Heart left ventricle (tissue), 16 donors: ENCODE results near the gene CDH6. TPM values are rescaled to one million over a fixed set of nuclear protein-coding genes. Genes with fewer than 3 reads are reported as not detected.

ENCODE experiments used
- ATAC-seq, 4 donors: fragments of 200-7000 bp; cut with Tn5 transposase; one replicate each; pipeline ENCODE4 v1.9.1; 2020 to 2022; ENCODE audit warnings: moderate library complexity in 4 of 4, mild to moderate bottlenecking in 3 of 4, moderate number of reproducible peaks in 1 of 4
- DNase-seq, 5 donors: peaks; one replicate each; pipeline ENCODE4 v3.0.0-alpha.2; 2020
- H3K27ac ChIP-seq, 12 donors: fragments of 200-600 bp; sonication (generic) in 4 of 12; one replicate each; pipeline versions ENCODE4 v1.5.0 to v1.8.0; 2016 to 2022; ENCODE audit warnings: mild to moderate bottlenecking in 2 of 12
- H3K27me3 ChIP-seq, 9 donors: fragments of 200-600 bp; sonication (generic) in 2 of 9; one replicate each; pipeline versions ENCODE4 v1.5.1 to v1.8.0; 2016 to 2022; ENCODE audit warnings: mild to moderate bottlenecking in 3 of 9
- H3K36me3 ChIP-seq, 9 donors: fragments of 200-600 bp; sonication (generic) in 2 of 9; one replicate each; pipeline versions ENCODE4 v1.5.0 to v1.8.0; 2018 to 2022; ENCODE audit warnings: mild to moderate bottlenecking in 2 of 9
- H3K4me1 ChIP-seq, 12 donors: fragments of 200-600 bp; sonication (generic) in 4 of 12; one replicate each; pipeline versions ENCODE4 v1.5.0 to v1.8.0; 2016 to 2022; ENCODE audit warnings: mild to moderate bottlenecking in 3 of 12
- H3K4me3 ChIP-seq, 12 donors: fragments of 200-600 bp; sonication (generic) in 4 of 12; one replicate each; pipeline versions ENCODE4 v1.5.0 to v1.8.0; 2017 to 2022; ENCODE audit warnings: mild to moderate bottlenecking in 9 of 12, moderate library complexity in 4 of 12
- H3K9me3 ChIP-seq, 12 donors: fragments of 200-600 bp; sonication (generic) in 4 of 12; one replicate each; pipeline versions ENCODE4 v1.5.0 to v1.8.0; 2016 to 2022; ENCODE audit warnings: mild to moderate bottlenecking in 1 of 12
- CTCF ChIP-seq, 12 donors: fragments of 200-600 bp; sonication (generic) in 4 of 12; IDR thresholded peaks; one replicate each; pipeline versions ENCODE4 v1.5.0 to v1.8.0; 2018 to 2022; ENCODE audit warnings: antibody characterized with exemption in 12 of 12, mild to moderate bottlenecking in 5 of 12
- POLR2A ChIP-seq, 2 donors: fragments of 450-650 bp; IDR thresholded peaks; one replicate each; pipeline ENCODE4 v1.6.1; 2017; ENCODE audit warnings: antibody characterized with exemption in 2 of 2, mild to moderate bottlenecking in 2 of 2, moderate library complexity in 2 of 2
- WGBS, 4 donors: extraction: QIAGEN DNeasy Blood & Tissue Kit in 2 of 4; methylation state at CpG; one replicate each; pipeline versions ENCODE4 v1.1.5 to v1.1.7; 2013 to 2018; 5-methylcytosine and 5-hydroxymethylcytosine counted together
- intact Hi-C, 10 donors: fragments of 100-400 bp; cut with DNase I; formaldehyde crosslinking; loops; one replicate each; pipeline versions ENCODE4 v1.11.1 to v1.14.2; 2022
- polyA plus RNA-seq, 2 donors: library from polyadenylated mRNA; stranded (reverse); fragments of 200-250 nt; gene quantifications; one replicate each; pipeline ENCODE4 v1.2.3, GENCODE V29; 2013
- total RNA-seq, 9 donors: library from RNA; depleted of rRNA in 2 of 9; stranded (reverse); fragments of >200 nt in 2 of 9; fragmentation: NEBNext Ultra II Directional in 3 of 9; extraction: Animal tissue kit (Norgen Biotek cat#: 25700) in 3 of 9; gene quantifications; one replicate each; pipeline versions ENCODE4 v1.1.0 to v1.2.4, GENCODE V29; 2016 to 2023
- donor health status: ischemic (EF 13 %, LVEDD 7.1; RV severe dilation, severe dysfunction).
- donor health status: healthy with polysubstance abuse.
- donor health status: DM: no; HTN: yes; CAD: no.
- donor health status: DM: no; HTN: no; CAD: no.
- donor health status: ischemic (EF 25% LVEDD 6.9; RV normal size, moderate dysfunction).
- donor health status: ischemic (EF 25% LVEDD 5.7; RV mildly dilated, moderate dysfunction).
- donor health status: healthy.
- donor health status: DM: yes; HTN: yes; CAD: no.
- donor health status: ischemic (EF 35%, LVEDD 5.7; RV mildly dilated, moderate dysfunction).
- donor health status: nonischemic (EF 11% LVEDD 7.7; RV severe dilation, severe dysfunction).
- donor health status: DM: yes; HTN: yes; CAD: no.
- donor health status: PGD.
- donor health status: ischemic (EF 29% LVEDD 5.4; RV normal size, mild dysfunction).
- donor health status: nonischemic (EF 23%, LVEDD 6.1; RV moderate dilation, normal function).

The CDH6 gene
- total and polyA plus RNA-seq, 11 donors: 0.83 to 5.4 (median 3.1) TPM

GRCh38 chr5:31221001-31221400 lies 27.5 kb downstream of the CDH6 start:
- no peaks in the 10 kb centered on the region for H3K36me3 ChIP-seq

GRCh38 chr5:31225118-31225517 lies 31.6 kb downstream of the CDH6 start:
- intact Hi-C loops: loop anchor here in 1 of 10 donors (5.0 kb wide), 1 partner anchor 33 kb away; the partner anchor contains the start of gene CDH6
- 72 to 80% (median 74%) methylated on average over 5 of the region's 5 CpGs for WGBS, 4 donors
- TF ChIP-seq POLR2A (IDR thresholded peaks at IDR 0.05): no peak
- no peak for TF ChIP-seq CTCF (IDR thresholded peaks at IDR 0.05)
- peak in 1 of 4 donors; percentile 55 for ATAC-seq
- H3K36me3 ChIP-seq: no peaks in the 10 kb centered on the region
- peak overlapping the region in 2 of 12 donors; percentile 43 to 74 for H3K27ac ChIP-seq
- no peak overlapping the region for H3K4me3 ChIP-seq
- H3K4me1 ChIP-seq: peaks cover 0 to 16% (median 2%) of the 10 kb centered on the region in 12 donors
- no peaks in the 10 kb centered on the region for H3K27me3 ChIP-seq
- H3K9me3 ChIP-seq: no peaks in the 10 kb centered on the region
- no peak for DNase-seq

More at GRCh38 chr5:31221001-31221400, 27.5 kb downstream of the CDH6 start:
- DNase-seq: no peak
- intact Hi-C loops: no loop called here
- peaks cover 0 to 3% (median 0%) of the 10 kb centered on the region in 9 donors for H3K27me3 ChIP-seq
- H3K4me1 ChIP-seq: no peaks in the 10 kb centered on the region
- H3K4me3 ChIP-seq: no peak overlapping the region
- ATAC-seq: peak in 1 of 4 donors; percentile 44
- no peaks in the 10 kb centered on the region for H3K9me3 ChIP-seq
- no peak for TF ChIP-seq POLR2A (IDR thresholded peaks at IDR 0.05)
- no peak for TF ChIP-seq CTCF (IDR thresholded peaks at IDR 0.05)
- H3K27ac ChIP-seq: no peak overlapping the region
- WGBS, 4 donors: 4 to 18% (median 9%) methylated on average over 3 of the region's 3 CpGs

- H3K27ac ChIP-seq: peak overlapping the region in 2 of 12 donors; percentile 43 to 74
- no peak for DNase-seq
- H3K4me3 ChIP-seq: no peak overlapping the region
- no peak for ATAC-seq
- WGBS, 4 donors: 89 to 94% (median 93%) methylated on average over 3 of the region's 3 CpGs
- TF ChIP-seq POLR2A (IDR thresholded peaks at IDR 0.05) (no peak), CTCF (IDR thresholded peaks at IDR 0.05) (no peak)
- H3K4me1 ChIP-seq: peaks cover 0 to 17% (median 2%) of the 10 kb centered on the region in 12 donors
- H3K9me3 ChIP-seq: no peaks in the 10 kb centered on the region
- no peaks in the 10 kb centered on the region for H3K27me3 ChIP-seq
- H3K36me3 ChIP-seq: no peaks in the 10 kb centered on the region
- intact Hi-C loops: loop anchor here in 1 of 10 donors (5.0 kb wide), 1 partner anchor 33 kb away; the partner anchor contains the start of gene CDH6
Observed at GRCh38 chr5:31225613-31226012, 32.1 kb downstream of the CDH6 start.

- intact Hi-C loops: loop anchor here in 1 of 10 donors (5.0 kb wide), 1 partner anchor 34 kb away; the partner anchor contains the start of gene CDH6
- H3K4me3 ChIP-seq: no peak overlapping the region
- no peaks in the 10 kb centered on the region for H3K27me3 ChIP-seq
- no peak for TF ChIP-seq CTCF (IDR thresholded peaks at IDR 0.05)
- no peak for TF ChIP-seq POLR2A (IDR thresholded peaks at IDR 0.05)
- WGBS, 4 donors: 67 to 87% (median 77%) methylated on average over 5 of the region's 5 CpGs
- no peaks in the 10 kb centered on the region for H3K36me3 ChIP-seq
- peaks cover 0 to 28% (median 2%) of the 10 kb centered on the region in 12 donors for H3K4me1 ChIP-seq
- peak overlapping the region in 3 of 12 donors; percentile 16 to 48 (median 37) for H3K27ac ChIP-seq
- DNase-seq: no peak
- no peaks in the 10 kb centered on the region for H3K9me3 ChIP-seq
- ATAC-seq: no peak
Observed at GRCh38 chr5:31226651-31227050, 33.2 kb downstream of the CDH6 start.
